Measurements from ENCODE around the gene BTBD2.

Gene BTBD2

DNA sequence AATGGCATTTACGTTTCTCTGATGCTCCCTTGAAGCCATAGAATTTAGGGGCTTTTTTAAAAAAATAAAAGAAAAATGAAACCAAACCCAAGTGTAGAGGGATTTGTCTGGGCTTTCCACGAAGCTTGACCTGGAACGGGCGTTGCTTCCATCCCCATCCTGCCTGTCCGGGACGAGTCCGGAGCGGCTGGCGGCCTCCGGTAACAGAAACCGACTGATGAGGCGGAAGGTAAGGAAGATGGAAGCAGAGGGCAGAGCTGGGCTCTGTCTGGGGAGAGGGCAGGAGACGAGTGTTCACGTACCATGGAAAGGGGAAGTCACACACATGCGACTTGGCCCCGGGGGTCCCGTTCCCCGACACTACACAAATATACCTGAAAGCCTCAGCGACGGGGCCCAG is 34.3 kb downstream of the BTBD2 start:
- no peak for DNase-seq

GRCh38 chr19:1980809-1981181 is 34.7 kb downstream of the BTBD2 start:
- DNase-seq = no peak

DNA sequence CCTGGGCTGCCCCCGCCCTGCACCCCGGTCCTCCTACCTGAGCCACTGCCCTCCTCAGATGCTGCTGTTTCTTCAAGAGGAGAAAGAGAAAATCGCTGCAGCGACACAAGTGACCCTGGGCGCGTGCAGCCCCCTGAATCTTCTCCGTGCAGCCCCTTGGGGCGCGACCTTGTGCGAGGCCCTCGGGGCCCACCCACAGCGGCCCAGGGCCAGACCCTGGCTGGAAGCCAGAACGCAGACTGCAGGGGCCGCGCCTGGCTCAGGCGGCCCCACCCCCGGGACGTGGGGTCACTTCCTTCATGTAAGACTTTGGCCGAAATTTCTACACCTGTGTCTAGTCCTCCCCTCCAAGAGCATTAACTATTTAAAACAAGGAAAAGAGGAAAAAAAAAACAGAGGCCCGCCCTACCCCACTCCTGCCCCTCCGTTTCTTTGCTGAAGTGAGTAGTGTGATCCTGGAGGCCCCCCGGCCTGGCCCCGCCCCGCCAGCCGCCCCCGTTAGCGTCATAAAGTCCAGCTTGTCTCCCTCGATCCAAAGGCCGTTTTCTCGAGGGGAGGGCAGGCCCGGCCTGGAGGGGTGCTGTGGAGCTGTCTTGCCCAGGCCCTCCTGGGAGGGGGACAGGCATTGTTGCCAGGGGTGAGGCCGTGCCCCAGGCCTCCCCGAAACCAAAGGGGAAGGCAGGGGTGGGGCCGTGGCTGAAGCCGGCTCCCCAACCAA is 35.3 kb downstream of the BTBD2 start:
- DNase-seq = no peak

- DNase-seq = no peak
These were observed 35.9 kb downstream of the BTBD2 start for GRCh38 chr19:1979642-1980041.

DNA sequence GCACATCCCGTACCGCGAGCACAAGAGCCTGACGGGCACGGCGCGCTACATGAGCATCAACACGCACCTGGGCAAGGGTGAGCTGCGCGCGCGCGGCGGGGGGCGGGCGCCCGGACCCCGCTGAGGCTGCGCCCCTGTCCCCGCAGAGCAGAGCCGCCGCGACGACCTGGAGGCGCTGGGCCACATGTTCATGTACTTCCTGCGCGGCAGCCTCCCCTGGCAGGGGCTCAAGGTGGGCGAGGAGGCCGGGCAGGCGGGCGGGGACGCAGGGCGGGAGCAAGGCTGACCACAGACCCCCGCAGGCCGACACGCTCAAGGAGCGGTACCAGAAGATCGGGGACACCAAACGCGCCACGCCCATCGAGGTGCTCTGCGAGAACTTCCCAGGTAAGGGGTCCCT is 36.5 kb downstream of the BTBD2 start:
- no peak for DNase-seq

- no peak for DNase-seq
These were observed 37.1 kb downstream of the BTBD2 start for GRCh38 chr19:1978346-1978894.

GRCh38 chr19:1977120-1977519 is 38.4 kb downstream of the BTBD2 start:
- no peak for DNase-seq

- no peak for DNase-seq
These were observed 40.4 kb downstream of the BTBD2 start for GRCh38 chr19:1975162-1975480.

- DNase-seq = no peak
These were observed 40.9 kb downstream of the BTBD2 start for GRCh38 chr19:1974381-1975161.

GRCh38 chr19:1970806-1971502 is 44.6 kb downstream of the BTBD2 start:
- DNase-seq = no peak

DNA sequence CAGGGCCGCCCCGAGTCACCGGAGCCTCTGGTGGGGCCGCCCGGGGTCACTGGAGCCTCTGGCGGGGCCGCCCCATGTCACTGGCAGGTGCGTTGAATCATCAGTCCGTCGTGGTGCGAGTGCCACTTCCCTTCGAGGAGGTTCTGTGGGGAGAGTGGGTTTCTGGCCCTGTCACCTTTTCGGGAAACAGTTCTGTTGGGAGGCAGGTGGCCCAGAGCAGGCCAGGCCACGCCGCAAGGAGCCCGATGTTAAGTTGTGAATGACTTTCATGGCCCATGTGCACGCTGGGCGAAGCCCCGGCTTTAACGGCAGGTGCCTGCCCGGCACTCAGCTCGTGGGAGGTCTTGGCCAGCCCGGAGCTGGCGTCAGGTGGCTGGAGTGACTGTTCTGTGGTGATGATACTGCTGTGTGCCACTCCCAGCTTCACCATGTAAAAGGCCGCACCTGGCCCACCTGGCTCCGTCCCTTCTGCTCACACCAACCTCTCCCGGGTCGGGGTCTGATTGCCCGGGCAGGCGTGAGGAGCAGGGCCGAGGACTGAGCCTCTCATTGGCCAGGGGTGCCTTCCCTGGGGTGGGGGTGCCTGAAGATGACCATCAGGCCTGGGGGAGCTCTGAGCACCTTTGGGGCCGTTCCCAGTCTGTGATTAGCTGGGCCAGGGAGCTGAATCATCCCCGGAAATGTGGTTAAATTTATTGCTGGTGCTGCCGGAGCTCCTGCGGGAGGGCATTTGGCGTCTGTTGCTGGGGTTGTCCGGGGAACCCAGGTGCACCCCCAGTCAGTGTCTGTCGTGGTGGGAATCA is 45.3 kb downstream of the BTBD2 start:
- DNase-seq = no peak

- DNase-seq = no peak
These were observed 46.1 kb downstream of the BTBD2 start for GRCh38 chr19:1969176-1970002.

DNA sequence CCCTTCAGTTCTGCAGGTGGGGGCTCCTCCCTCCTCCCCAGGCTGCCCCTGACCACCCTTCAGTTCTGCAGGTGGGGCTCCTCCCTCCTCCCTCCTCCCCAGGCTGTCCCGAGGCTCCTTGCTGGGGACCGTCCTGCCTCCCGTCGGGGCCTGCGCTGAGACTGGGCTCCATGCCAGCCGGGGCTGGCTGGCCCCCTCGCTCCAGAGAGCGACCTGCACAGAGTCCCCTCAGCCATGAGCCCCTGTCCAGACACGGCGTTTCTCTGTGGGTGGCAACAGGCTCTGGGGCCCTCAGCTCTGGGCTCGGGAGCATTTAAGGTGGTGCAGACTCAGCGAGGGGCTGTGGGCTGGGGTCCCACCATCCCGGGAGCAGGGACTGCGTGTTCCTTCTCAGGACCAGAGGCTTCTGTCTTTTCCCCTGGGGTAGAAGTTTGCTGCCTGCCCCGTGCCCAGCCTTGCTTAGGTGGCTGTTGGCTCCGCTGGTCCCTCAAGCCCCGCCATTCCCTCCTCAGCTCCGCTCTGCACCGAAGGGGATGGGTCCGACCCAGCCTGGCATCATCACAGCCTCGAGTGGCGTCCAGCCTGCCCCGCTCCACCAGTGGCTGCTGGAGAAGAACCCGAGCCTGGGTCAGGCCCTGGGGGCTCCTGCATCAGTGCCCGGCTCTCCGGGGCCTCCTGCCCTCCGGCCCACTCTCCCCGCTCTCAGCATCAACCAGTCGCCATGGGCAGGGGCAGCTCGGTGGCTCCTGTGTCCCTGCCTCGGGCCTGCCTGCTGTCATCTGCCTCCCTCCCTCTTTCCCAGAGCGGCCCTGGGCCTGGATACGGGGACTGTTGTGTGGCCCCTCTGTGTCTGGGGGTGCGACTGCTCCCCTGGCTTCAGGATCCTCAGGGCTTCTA is 47.0 kb downstream of the BTBD2 start:
- no peak for DNase-seq

GRCh38 chr19:1967087-1967608 is 48.4 kb downstream of the BTBD2 start:
- peak; percentile 7 for DNase-seq

DNA sequence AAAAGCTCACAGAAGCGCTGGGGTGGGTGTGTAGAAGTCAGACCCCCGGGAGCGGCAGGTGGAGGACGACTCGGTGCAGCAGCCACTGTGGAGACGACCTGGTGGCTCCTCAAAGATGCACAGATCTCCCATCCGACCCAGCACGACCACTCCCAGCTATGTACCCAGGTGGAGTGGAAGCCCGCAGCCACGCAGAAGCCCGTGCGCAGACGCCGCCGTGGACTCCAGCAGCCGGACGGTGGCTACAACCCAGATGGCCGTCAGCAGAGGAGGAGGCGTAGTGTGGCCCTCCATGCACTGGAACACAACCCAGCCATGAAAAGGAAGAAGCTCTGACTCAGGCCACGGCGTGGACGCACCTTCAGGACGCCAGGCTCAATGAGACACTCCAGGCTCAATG is 52.8 kb downstream of the BTBD2 start:
- DNase-seq = no peak

DNA sequence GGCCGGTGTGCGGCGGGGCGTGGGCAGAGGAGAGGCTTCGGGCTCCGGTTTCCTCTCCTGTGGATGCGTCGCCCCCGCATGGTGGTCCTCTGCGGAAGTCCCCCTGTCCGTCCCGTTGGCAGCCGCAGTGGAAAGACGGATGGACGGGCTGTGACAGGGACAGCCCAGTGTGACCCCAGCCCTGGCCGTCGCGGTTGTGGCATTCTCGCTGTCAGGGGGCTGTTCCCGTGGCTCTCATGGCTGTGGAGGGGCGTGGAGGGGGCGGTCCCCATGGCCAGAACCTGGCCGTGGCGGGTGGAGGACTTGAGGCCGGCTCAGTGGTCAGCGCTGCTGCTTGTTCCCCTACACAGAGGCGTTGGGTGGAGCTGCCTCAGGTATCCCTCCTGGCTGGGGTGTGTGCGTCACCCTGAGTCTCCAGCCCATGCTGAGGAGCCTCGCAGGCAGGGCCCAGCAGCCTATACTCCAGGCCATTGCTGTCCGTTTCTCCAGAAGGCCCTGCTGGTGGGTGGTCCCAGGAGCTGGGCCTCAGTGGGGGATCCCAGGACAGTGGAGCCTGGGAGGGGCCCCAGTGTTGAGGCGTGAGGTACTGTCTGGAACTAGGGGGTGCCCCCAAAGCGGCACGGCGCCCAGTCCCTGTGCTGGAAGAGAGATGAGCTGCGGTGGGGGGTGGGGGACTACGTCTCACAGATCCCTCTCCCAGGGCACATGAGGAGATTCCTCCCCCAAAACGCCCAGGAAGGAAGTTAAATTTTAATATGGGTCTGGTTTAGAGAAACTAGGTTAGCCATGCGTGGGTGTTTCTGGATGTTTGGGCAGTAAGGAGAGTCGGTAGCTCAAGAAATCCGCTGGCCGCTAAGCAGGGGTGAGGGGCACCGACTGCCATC is 54.3 kb downstream of the BTBD2 start:
- DNase-seq = no peak

- no peak for DNase-seq
These were observed 55.5 kb downstream of the BTBD2 start for GRCh38 chr19:1959928-1960589.

GRCh38 chr19:1957562-1958248 is 57.8 kb downstream of the BTBD2 start:
- no peak for DNase-seq

Data from activated effector memory CD4-positive, alpha-beta T cell treated with Interleukin-2 at 50 U/mL for 16 hours (primary cell).